GM12801 (cell line): Measurements from ENCODE around the gene BOC.

Experiments used
- TF ChIP-seq, protein P1 (sequence below): IDR thresholded peaks from one replicate; pipeline ENCODE4 v1.5.1; 2011; ENCODE audit warnings: control low read depth; ENCODE audit not compliant: insufficient read length; ENCODE audit errors: extremely low read depth

Gene BOC

DNA sequence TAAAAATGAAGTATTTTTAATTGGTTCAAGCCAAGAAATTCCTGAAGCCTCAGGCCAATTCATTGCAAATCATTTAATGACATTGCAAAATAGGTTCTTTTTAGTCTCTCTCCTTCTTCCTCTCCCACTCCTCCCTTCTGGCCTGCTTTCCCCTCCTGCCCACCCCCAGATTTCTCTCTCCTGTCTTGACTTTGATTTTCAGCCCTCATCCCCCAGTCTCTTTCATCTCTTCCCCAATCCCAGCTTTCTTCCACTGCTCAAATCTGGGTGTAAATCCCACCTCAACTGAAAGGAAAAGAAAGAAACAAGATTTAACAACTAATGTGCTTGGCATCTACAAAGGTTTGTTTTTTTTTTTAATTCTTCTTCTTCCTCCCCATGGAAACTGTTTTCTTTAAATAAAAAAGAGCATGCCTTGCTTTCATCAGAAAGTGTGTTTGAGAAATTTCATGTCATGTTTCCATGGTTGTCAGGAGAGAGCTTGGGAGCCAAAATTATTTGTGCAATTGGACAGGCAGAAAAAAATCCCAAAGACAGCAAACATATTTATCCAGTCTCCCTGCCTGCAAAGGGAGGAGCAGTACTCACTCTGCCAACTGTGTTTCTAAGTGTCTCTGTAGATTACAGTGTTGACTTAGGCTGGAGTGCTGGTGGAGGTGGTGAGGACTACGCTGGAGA lies 50.4 kb downstream of the BOC start:
- TF ChIP-seq, protein P1, sequence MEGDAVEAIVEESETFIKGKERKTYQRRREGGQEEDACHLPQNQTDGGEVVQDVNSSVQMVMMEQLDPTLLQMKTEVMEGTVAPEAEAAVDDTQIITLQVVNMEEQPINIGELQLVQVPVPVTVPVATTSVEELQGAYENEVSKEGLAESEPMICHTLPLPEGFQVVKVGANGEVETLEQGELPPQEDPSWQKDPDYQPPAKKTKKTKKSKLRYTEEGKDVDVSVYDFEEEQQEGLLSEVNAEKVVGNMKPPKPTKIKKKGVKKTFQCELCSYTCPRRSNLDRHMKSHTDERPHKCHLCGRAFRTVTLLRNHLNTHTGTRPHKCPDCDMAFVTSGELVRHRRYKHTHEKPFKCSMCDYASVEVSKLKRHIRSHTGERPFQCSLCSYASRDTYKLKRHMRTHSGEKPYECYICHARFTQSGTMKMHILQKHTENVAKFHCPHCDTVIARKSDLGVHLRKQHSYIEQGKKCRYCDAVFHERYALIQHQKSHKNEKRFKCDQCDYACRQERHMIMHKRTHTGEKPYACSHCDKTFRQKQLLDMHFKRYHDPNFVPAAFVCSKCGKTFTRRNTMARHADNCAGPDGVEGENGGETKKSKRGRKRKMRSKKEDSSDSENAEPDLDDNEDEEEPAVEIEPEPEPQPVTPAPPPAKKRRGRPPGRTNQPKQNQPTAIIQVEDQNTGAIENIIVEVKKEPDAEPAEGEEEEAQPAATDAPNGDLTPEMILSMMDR, result no peak

DNA sequence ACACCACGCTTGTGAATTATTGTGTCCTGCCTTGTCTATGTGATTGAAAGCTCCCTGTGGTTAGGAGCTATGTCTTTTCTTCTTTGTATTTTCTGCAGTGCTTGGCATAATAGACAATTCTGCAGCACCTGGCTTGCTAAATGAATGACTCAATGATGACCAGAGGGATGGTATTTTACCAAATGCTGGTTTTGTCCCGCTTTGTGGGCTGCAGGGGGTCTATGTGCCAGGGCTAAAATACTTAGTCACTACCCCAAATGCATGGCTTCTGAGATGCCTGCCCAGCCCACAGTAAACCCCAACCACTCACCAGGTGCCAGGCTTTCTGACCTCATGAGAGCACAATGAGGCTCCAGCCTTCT lies 50.9 kb downstream of the BOC start:
- TF ChIP-seq, protein P1, result no peak

DNA sequence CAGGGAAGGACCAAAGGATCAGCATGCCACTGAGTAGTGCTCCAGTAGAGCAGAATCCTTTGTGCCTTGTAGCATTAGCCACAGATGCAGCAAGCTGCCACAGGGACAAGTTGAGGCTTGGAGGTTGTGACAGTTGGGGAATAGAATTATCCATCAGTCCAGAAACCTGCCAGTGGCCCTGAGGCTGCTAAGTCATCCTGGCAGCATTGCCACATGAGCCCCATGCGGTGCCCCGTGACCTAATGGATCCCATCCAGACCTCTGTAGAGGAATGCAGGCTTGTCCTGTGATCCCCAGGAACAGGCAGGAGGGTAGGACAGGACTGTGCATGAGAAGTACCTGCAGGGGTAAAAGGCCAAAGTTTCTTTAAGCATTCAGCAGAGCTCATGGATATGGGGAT lies 51.7 kb downstream of the BOC start:
- TF ChIP-seq, protein P1, result no peak

DNA sequence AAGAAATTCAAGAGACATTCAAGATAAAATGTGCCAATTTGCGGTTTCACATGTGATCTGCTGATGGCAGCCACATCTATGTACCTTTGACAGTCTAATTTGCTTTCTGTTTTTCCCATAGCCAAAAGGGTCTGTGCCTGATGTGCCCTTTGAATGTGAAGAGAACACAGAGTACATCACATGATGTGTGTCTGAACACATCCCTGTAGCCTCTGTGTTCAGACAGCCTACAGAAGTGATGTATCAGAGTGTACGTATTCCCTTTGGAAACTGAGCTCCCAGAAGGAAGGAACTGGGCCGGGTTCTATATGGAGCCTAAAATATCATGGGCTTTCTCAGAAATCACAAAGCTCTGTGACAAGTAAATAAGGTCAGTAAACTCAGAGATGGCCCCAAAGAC lies 52.4 kb downstream of the BOC start:
- TF ChIP-seq, protein P1, result no peak

DNA sequence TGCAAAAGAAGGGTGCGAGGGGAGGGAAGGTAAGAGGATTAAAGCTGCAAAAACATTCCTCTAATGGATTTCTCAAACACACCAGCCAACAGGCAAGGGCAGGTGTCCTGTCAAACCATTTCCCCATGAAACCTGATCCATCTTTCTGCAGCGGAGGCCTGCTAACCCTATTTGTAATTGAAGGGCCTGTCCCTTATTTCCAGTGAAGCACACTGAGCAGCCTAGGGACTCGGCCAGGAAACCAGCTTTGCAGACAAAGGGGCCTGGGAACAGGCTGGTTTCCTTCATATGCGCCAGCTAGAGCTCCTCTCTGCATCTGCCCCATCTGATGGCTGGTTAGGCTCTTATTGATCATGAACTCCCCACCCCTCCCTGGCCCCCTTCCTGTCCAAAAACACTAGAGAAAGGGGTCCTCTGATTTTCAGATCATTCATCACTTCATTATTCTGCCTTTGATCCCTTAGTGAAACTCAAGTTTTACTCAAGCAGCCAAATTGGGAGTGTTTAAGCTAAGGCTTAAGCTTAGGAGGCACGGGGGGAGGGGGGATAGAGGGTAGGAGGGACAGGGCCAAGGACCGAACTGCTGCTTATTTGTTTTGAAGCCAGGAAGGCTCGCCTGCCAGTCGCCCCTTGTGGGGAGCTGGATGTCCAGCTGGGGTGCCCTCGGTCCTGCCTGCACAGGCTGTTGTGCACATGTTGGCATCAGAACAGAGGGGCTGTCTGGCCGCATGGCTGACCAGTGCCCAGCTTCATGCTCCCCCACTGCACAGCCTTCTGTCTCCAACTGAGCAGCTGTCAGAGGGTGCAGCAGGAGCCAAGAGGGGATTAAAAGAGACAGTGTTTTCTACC lies 53.1 kb downstream of the BOC start:
- TF ChIP-seq, protein P1, result no peak

DNA sequence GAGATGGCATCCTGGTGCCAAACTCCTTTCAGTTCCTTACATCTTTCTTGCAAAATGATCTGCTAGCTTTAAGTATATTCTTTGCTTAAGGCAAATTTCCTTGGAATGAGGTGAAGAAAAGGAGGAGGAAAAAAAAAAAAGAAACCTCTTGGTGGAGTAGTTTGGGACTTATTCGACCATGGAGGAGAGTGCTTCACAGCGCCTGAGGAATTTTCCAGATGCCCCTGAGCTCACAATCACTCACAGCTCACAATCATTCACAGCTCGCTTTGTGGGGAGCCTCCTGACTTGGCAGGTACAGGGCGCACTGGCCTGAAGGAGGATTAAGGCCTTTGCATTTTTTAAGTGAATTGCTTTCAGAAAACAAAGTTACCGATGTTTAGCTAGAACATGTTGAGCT lies 53.9 kb downstream of the BOC start:
- TF ChIP-seq, protein P1, result no peak

DNA sequence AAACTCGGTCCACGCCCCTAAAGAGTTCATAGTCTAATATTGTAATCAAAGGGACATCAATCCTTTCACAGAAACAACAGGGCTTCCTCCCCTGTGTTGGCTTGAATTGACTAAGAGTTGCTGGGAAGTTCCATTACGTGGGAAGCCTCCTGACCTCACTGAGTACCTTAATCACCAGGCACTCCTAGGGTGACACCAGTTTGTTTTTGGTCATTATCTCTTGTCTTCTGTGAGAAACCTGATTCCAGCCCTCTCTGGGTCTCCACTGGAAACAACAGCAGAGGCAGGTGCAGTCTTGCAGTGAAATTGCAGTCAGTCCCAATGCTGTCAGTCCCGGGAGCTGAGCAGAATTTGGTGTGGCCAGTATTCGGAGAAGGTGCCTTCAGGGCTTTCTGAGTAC lies 55.4 kb downstream of the BOC start:
- TF ChIP-seq, protein P1, result no peak
